HepG2 (cell line): ENCODE measurements around the gene PVRIG. TPM values are rescaled to one million over a fixed set of nuclear protein-coding genes. Genes with fewer than 3 reads are reported as not detected.
A peak's percentile ranks its signal among the peaks of the same experiment; 100 is the strongest.

Source experiments
- FOXJ3 ChIP-seq: sonication (generic); formaldehyde crosslinking; IDR thresholded peaks from 2 replicates; pipeline ENCODE4 v1.4.0; 2020; ENCODE audit warnings: missing genetic modification reagents, mild to moderate bottlenecking, borderline replicate concordance
- HDAC1 ChIP-seq: sonication (generic); formaldehyde crosslinking; IDR thresholded peaks from 2 replicates; pipeline ENCODE4 v1.5.1; 2020; ENCODE audit warnings: mild to moderate bottlenecking, missing genetic modification reagents
- HIVEP1 ChIP-seq: sonication (generic); formaldehyde crosslinking; IDR thresholded peaks from 2 replicates; pipeline ENCODE4 v1.4.0; 2020; ENCODE audit warnings: mild to moderate bottlenecking, missing genetic modification reagents
- HNRNPH1 ChIP-seq: fragments of 200-400 bp; formaldehyde crosslinking; optimal IDR thresholded peaks from 2 replicates; pipeline ENCODE3; 2017; ENCODE audit warnings: mild to moderate bottlenecking, low read depth, low read length
- KDM1A ChIP-seq: IDR thresholded peaks from 2 replicates; pipeline ENCODE4 v1.6.1; 2016; ENCODE audit warnings: missing compliant biosample characterization
- NFE2L1 ChIP-seq: sonication (generic); formaldehyde crosslinking; IDR thresholded peaks from 2 replicates; pipeline ENCODE4 v1.4.0; 2020; ENCODE audit warnings: missing genetic modification reagents, mild to moderate bottlenecking, borderline replicate concordance
- POLR2A ChIP-seq, 2 experiments: IDR thresholded peaks; 2 replicates each; pipeline ENCODE4 v1.6.1; 2011; ENCODE audit warnings: low read depth in 2 of 2, low read length in 2 of 2, mild to moderate bottlenecking in 1 of 2, moderate library complexity in 1 of 2; ENCODE audit not compliant: insufficient read depth in 1 of 2
- ZNF121 ChIP-seq: sonication (generic); formaldehyde crosslinking; IDR thresholded peaks from 2 replicates; pipeline ENCODE4 v1.5.0; 2020; ENCODE audit warnings: mild to moderate bottlenecking, missing genetic modification reagents
- ZNF3 ChIP-seq: IDR thresholded peaks from 2 replicates; pipeline ENCODE4 v1.7.0; 2017; ENCODE audit warnings: inconsistent platforms
- ZNF326 ChIP-seq: sonication (generic); formaldehyde crosslinking; IDR thresholded peaks from 2 replicates; pipeline ENCODE4 v1.4.0; 2020; ENCODE audit warnings: missing genetic modification reagents, borderline replicate concordance
- ZNF441 ChIP-seq: sonication (generic); formaldehyde crosslinking; IDR thresholded peaks from 2 replicates; pipeline ENCODE4 v1.7.0; 2021; ENCODE audit warnings: missing genetic modification reagents, borderline replicate concordance
- ZNF83 ChIP-seq: sonication (generic); formaldehyde crosslinking; IDR thresholded peaks from 2 replicates; pipeline ENCODE4 v1.4.0; 2020; ENCODE audit warnings: missing genetic modification reagents, mild to moderate bottlenecking, borderline replicate concordance
- polyA plus RNA-seq, 8 experiments: library from polyadenylated mRNA; depleted of rRNA in 3 of 8; stranded (reverse) in 7 of 8; unstranded in 1 of 8; fragments of >200 nt; fragmentation: Illumina TruSeq in 4 of 8; extraction: Trizol in 4 of 8; gene quantifications; 2 replicates each; pipeline versions ENCODE4 v1.2.1 to v1.2.3, GENCODE V29; 2011 to 2016; ENCODE audit warnings: low read depth in 4 of 8, missing spikeins in 1 of 8, mixed read lengths in 1 of 8; ENCODE audit not compliant: insufficient read depth in 1 of 8
- total RNA-seq, 5 experiments: library from RNA; depleted of rRNA; stranded (reverse); fragments of >200 nt; fragmentation: Illumina TruSeq; extraction: Trizol; gene quantifications; 2 replicates each; pipeline ENCODE4 v1.2.3, GENCODE V29; 2016; ENCODE audit warnings: low read depth in 1 of 5
- TF ChIP-seq, protein P1 (sequence below): IDR thresholded peaks from 2 replicates; pipeline ENCODE4 v1.6.1; 2016; ENCODE audit warnings: low read depth, missing genetic modification reagents, missing compliant biosample characterization
- TF ChIP-seq, protein P2 (sequence below): IDR thresholded peaks from 2 replicates; pipeline ENCODE4 v1.6.1; 2016
- TF ChIP-seq, protein P3 (sequence below): sonication (generic); formaldehyde crosslinking; IDR thresholded peaks from 2 replicates; pipeline ENCODE4 v1.5.0; 2020; ENCODE audit warnings: missing genetic modification reagents
- TF ChIP-seq, protein P4 (sequence below): sonication (generic); formaldehyde crosslinking; IDR thresholded peaks from 2 replicates; pipeline ENCODE4 v1.4.0; 2020; ENCODE audit warnings: missing genetic modification reagents
- TF ChIP-seq, protein P5 (sequence below): sonication (generic); formaldehyde crosslinking; IDR thresholded peaks from 2 replicates; pipeline ENCODE4 v1.4.0; 2020; ENCODE audit warnings: missing genetic modification reagents, mild to moderate bottlenecking, borderline replicate concordance
- TF ChIP-seq, protein P6 (sequence below): sonication (generic); formaldehyde crosslinking; IDR thresholded peaks from 2 replicates; pipeline ENCODE4 v1.9.0; 2022; ENCODE audit warnings: low read depth, missing genetic modification reagents

The PVRIG gene
- total and polyA plus RNA-seq, 2 of the 13 experiments (the other 11 are each of a cell fraction or from before 2014, with no cell fraction given): not detected

DNA sequence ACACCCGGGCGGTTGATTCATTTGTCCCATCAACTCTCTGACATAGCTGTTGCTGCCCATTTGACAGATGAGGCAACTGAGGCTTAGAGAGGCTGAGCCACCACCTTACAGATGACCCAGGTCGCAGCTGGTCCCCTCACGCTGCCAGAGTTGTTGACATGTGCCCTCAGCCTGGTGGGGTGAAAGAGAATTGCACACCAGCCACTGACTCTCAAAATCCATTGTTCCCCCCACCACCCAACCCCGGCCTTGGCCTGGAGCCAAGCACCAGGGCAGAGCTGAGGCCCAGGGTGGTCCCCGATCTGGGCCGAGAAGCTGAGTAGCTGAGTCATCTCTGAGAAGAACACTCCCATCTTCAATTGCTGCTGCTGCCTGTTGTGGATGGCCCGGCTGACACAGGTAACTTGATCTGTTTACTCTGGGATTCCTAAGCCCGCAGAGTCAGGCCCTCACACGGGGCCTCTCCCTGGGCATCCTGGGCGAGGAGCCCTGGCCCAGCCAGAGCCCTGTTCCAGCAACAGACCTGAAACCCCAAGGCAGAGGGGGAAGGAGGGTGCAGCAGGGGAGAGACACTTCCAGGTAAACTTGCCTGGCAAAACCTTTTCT, 27.5 kb downstream of the PVRIG start (continued):
- TF ChIP-seq, protein P1, sequence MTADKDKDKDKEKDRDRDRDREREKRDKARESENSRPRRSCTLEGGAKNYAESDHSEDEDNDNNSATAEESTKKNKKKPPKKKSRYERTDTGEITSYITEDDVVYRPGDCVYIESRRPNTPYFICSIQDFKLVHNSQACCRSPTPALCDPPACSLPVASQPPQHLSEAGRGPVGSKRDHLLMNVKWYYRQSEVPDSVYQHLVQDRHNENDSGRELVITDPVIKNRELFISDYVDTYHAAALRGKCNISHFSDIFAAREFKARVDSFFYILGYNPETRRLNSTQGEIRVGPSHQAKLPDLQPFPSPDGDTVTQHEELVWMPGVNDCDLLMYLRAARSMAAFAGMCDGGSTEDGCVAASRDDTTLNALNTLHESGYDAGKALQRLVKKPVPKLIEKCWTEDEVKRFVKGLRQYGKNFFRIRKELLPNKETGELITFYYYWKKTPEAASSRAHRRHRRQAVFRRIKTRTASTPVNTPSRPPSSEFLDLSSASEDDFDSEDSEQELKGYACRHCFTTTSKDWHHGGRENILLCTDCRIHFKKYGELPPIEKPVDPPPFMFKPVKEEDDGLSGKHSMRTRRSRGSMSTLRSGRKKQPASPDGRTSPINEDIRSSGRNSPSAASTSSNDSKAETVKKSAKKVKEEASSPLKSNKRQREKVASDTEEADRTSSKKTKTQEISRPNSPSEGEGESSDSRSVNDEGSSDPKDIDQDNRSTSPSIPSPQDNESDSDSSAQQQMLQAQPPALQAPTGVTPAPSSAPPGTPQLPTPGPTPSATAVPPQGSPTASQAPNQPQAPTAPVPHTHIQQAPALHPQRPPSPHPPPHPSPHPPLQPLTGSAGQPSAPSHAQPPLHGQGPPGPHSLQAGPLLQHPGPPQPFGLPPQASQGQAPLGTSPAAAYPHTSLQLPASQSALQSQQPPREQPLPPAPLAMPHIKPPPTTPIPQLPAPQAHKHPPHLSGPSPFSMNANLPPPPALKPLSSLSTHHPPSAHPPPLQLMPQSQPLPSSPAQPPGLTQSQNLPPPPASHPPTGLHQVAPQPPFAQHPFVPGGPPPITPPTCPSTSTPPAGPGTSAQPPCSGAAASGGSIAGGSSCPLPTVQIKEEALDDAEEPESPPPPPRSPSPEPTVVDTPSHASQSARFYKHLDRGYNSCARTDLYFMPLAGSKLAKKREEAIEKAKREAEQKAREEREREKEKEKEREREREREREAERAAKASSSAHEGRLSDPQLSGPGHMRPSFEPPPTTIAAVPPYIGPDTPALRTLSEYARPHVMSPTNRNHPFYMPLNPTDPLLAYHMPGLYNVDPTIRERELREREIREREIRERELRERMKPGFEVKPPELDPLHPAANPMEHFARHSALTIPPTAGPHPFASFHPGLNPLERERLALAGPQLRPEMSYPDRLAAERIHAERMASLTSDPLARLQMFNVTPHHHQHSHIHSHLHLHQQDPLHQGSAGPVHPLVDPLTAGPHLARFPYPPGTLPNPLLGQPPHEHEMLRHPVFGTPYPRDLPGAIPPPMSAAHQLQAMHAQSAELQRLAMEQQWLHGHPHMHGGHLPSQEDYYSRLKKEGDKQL (CRISPR knock-in tag): peak; percentile 33; the same call in 1 of the 2 replicates
- TF ChIP-seq ZNF441 (CRISPR knock-in tag): no peak
- no peak for TF ChIP-seq POLR2A (IDR thresholded peaks at IDR 0.05; ENCODE audit: insufficient read depth in 1 of 2, low read depth in 2 of 2, low read length in 2 of 2)
- TF ChIP-seq, protein P2, sequence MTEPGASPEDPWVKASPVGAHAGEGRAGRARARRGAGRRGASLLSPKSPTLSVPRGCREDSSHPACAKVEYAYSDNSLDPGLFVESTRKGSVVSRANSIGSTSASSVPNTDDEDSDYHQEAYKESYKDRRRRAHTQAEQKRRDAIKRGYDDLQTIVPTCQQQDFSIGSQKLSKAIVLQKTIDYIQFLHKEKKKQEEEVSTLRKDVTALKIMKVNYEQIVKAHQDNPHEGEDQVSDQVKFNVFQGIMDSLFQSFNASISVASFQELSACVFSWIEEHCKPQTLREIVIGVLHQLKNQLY (CRISPR knock-in tag): 0 out of 2 replicates have a peak, but pooled peaks have one; percentile 25
- peak; percentile 92 for TF ChIP-seq KDM1A (CRISPR knock-in tag)
- TF ChIP-seq HDAC1 (CRISPR knock-in tag): peak; percentile 71; the same call in 1 of the 2 replicates
- TF ChIP-seq FOXJ3: no peak
- TF ChIP-seq, protein P3, sequence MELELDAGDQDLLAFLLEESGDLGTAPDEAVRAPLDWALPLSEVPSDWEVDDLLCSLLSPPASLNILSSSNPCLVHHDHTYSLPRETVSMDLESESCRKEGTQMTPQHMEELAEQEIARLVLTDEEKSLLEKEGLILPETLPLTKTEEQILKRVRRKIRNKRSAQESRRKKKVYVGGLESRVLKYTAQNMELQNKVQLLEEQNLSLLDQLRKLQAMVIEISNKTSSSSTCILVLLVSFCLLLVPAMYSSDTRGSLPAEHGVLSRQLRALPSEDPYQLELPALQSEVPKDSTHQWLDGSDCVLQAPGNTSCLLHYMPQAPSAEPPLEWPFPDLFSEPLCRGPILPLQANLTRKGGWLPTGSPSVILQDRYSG (CRISPR knock-in tag): no peak
- peak; percentile 71; the same call in 1 of the 2 replicates for TF ChIP-seq NFE2L1
- TF ChIP-seq ZNF121: peak; percentile 69
- TF ChIP-seq ZNF3 (CRISPR knock-in tag): no peak
- TF ChIP-seq, protein P4, sequence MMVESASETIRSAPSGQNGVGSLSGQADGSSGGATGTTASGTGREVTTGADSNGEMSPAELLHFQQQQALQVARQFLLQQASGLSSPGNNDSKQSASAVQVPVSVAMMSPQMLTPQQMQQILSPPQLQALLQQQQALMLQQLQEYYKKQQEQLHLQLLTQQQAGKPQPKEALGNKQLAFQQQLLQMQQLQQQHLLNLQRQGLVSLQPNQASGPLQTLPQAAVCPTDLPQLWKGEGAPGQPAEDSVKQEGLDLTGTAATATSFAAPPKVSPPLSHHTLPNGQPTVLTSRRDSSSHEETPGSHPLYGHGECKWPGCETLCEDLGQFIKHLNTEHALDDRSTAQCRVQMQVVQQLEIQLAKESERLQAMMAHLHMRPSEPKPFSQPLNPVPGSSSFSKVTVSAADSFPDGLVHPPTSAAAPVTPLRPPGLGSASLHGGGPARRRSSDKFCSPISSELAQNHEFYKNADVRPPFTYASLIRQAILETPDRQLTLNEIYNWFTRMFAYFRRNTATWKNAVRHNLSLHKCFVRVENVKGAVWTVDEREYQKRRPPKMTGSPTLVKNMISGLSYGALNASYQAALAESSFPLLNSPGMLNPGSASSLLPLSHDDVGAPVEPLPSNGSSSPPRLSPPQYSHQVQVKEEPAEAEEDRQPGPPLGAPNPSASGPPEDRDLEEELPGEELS (CRISPR knock-in tag): peak; percentile 77
- no peak for TF ChIP-seq HNRNPH1
- TF ChIP-seq, protein P5, sequence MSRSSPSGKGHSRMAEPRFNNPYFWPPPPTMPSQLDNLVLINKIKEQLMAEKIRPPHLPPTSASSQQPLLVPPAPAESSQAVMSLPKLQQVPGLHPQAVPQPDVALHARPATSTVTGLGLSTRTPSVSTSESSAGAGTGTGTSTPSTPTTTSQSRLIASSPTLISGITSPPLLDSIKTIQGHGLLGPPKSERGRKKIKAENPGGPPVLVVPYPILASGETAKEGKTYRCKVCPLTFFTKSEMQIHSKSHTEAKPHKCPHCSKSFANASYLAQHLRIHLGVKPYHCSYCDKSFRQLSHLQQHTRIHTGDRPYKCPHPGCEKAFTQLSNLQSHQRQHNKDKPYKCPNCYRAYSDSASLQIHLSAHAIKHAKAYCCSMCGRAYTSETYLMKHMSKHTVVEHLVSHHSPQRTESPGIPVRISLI: peak; percentile 61
- peak; percentile 97 for TF ChIP-seq HIVEP1 (CRISPR knock-in tag)
- TF ChIP-seq, protein P6, sequence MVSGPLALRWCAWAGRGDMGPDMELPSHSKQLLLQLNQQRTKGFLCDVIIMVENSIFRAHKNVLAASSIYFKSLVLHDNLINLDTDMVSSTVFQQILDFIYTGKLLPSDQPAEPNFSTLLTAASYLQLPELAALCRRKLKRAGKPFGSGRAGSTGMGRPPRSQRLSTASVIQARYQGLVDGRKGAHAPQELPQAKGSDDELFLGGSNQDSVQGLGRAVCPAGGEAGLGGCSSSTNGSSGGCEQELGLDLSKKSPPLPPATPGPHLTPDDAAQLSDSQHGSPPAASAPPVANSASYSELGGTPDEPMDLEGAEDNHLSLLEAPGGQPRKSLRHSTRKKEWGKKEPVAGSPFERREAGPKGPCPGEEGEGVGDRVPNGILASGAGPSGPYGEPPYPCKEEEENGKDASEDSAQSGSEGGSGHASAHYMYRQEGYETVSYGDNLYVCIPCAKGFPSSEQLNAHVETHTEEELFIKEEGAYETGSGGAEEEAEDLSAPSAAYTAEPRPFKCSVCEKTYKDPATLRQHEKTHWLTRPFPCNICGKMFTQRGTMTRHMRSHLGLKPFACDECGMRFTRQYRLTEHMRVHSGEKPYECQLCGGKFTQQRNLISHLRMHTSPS (CRISPR knock-in tag): peak; percentile 79; the same call in 1 of the 2 replicates
- no peak for TF ChIP-seq ZNF326
- TF ChIP-seq ZNF83: no peak
